Measurements from ENCODE around the gene DOCK7. TPM values are rescaled to one million over a fixed set of nuclear protein-coding genes. Genes with fewer than 3 reads are reported as not detected.
"Not testable (repeated sequence)": the region's sequence is repeated elsewhere in the genome, so short reads cannot be mapped to it uniquely, and the experiment has no call there.

The DOCK7 gene
- total and polyA plus RNA-seq, 8 donors, result 33.1 to 53.8 (median 44.0) TPM

DNA sequence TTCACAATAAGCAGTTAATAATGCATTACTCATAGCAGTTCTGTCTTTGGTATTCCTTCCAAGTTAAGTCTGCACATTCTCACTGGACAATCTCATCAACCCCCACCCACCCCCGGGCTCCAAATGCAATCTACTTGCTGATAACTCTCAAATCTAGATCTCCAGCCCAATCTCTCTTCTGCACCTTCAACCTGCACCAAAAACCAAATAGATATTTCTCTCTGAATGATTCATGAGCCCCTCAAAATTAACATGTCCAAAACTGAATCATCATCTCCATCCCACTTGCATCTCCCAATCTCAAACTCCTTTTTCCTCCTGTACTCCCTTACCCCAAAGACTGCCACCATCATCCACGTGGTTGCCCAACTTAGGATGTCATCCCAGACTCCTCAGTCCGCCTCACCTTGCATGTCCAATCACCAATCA is 2.7 kb downstream of the DOCK7 start:
- intact Hi-C loops (cut with DNase I), result no loop called here
- Histone ChIP-seq H3K36me3 (no peaks in the 10 kb centered on the region), H3K4me3 (no peak overlapping the region), H3K9me3 (no peaks in the 10 kb centered on the region), H3K4me1 (peaks cover 15 to 33% of the 10 kb centered on the region in 2 donors), H3K27me3 (no peaks in the 10 kb centered on the region), H3K27ac (no peak overlapping the region)
- ATAC-seq (no peak), DNase-seq (no peak)
- TF ChIP-seq, protein P1, sequence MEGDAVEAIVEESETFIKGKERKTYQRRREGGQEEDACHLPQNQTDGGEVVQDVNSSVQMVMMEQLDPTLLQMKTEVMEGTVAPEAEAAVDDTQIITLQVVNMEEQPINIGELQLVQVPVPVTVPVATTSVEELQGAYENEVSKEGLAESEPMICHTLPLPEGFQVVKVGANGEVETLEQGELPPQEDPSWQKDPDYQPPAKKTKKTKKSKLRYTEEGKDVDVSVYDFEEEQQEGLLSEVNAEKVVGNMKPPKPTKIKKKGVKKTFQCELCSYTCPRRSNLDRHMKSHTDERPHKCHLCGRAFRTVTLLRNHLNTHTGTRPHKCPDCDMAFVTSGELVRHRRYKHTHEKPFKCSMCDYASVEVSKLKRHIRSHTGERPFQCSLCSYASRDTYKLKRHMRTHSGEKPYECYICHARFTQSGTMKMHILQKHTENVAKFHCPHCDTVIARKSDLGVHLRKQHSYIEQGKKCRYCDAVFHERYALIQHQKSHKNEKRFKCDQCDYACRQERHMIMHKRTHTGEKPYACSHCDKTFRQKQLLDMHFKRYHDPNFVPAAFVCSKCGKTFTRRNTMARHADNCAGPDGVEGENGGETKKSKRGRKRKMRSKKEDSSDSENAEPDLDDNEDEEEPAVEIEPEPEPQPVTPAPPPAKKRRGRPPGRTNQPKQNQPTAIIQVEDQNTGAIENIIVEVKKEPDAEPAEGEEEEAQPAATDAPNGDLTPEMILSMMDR (IDR thresholded peaks at IDR 0.05), result no peak

DNA sequence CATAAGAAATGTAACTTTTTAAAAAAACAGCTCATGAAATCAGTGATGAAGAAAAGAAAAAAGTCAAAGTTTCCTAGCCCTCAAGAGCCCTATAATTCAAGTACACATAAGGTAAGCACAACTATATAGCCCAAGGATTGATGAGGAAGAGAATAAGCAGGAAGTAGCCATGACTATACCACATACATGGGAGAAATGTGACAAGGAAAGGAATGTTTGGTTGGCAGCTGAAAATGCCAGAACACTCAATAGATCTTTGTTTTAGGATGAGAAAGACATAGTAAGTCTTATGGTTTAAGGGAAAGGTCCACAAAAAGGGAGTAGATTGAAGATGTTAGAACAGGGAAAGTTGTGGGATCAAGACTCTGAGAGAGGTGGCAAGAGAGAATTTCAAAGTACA is 5.7 kb downstream of the DOCK7 start:
- peaks cover 7 to 18% of the 10 kb centered on the region in 2 donors for H3K4me1 ChIP-seq
- no peak overlapping the region for H3K27ac ChIP-seq
- H3K4me3 ChIP-seq, result no peak overlapping the region
- H3K36me3 ChIP-seq, result no peaks in the 10 kb centered on the region
- TF ChIP-seq, protein P1 (IDR thresholded peaks at IDR 0.05), result no peak
- DNase-seq (no peak), ATAC-seq (no peak)
- H3K9me3 ChIP-seq, result no peaks in the 10 kb centered on the region
- H3K27me3 ChIP-seq, result no peaks in the 10 kb centered on the region
- intact Hi-C loops (cut with DNase I), result no loop called here

DNA sequence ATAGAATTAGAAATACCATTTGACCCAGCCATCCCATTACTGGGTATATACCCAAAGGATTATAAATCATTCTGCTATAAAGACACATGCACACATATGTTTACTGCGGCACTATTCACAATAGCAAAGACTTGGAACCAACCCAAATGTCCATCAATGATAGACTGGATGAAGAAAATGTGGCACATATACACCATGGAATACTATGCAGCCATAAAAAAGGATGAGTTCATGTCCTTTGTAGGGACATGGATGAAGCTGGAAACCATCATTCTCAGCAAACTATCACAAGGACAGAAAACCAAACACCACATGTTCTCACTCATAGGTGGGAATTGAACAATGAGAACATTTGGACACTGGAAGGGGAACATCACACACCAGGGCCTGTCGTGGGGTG is 7.2 kb downstream of the DOCK7 start:
- ATAC-seq; DNase-seq; H3K27ac ChIP-seq; H3K9me3 ChIP-seq; H3K4me1 ChIP-seq; H3K36me3 ChIP-seq; intact Hi-C loops (cut with DNase I); H3K4me3 ChIP-seq; H3K27me3 ChIP-seq: not testable (repeated sequence)

DNA sequence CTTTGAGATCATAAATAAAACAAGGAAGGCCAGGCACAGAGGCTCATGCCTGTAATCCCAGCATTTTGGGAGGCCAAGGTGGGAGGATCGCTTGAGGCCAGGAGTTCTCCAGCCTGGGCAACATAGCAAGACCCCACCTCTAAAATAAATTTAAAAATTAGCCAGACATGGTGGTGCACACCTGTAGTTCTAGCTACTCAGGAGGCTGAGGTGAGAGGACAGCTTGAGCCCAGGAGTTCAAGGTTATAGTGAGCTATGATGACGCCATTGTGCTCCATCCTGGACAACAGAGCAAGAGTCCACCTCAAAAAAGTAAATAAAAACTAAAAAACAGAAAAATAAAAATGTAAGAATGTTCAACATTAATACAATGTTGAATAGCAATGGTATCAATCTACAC is 10.4 kb downstream of the DOCK7 start:
- ATAC-seq; H3K27me3 ChIP-seq; H3K4me1 ChIP-seq; H3K27ac ChIP-seq; intact Hi-C loops (cut with DNase I); DNase-seq; H3K9me3 ChIP-seq; H3K36me3 ChIP-seq; H3K4me3 ChIP-seq: not testable (repeated sequence)

DNA sequence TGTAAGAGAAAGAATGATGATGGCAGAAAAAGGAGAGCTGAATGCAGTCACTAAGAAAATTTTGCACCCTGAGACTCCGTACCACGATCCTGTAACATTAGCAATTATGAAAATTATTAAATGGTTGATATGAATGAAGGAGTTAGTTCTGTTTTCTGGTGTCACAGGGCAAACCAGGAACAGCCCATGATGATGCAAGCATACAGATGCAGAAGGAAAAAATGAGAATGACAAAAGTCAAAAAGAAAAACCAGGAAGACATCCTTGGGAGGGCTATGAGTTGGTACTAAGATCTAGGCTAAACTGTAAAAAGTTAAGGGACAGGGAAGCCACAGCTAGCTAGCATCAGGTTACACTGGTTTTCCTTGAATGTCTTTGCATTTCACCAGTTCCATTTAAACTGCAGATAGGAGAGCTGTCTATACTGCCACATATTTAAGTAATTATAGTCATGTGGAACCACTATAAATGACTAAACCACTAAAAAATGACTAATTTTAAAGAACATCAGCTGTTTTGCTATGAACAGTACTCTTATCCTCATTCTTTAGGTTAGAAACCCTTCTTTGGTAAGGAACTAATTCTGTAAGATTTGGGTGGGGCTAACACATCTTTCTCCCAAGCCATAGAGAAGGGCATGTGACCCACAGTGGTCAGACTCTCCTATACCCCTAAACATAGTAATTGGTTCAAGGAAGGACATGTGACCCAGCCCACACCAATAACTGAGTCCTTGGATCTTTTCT is 11.4 kb downstream of the DOCK7 start:
- Histone ChIP-seq H3K27me3 (no peaks in the 10 kb centered on the region), H3K36me3 (no peaks in the 10 kb centered on the region), H3K9me3 (no peaks in the 10 kb centered on the region), H3K27ac (no peak overlapping the region), H3K4me3 (no peak overlapping the region), H3K4me1 (peaks cover 0 to 4% of the 10 kb centered on the region in 2 donors)
- ATAC-seq, result no peak
- TF ChIP-seq, protein P1 (IDR thresholded peaks at IDR 0.05), result no peak
- intact Hi-C loops (cut with DNase I), result no loop called here
- no peak for DNase-seq

DNA sequence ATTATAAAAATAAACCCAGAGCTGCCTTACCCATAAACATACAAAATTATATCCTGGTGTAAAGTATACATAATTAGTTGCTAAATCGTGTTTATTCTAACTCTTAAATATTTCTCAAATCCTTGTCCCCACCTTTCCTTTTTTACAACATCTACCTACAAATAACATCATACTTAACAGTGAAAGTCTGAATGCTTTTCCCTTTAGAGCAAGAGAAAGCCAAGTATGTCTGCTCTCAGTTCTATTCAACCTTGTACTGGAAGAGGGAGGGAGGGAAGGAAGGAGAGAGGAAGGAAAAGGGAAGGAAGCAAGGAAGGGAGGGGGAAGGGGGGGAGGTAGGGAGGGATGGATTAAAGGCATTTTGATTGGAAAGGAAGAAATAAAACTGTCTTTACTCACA is 14.6 kb downstream of the DOCK7 start:
- DNase-seq, result no peak
- H3K27ac ChIP-seq, result no peak overlapping the region
- no peaks in the 10 kb centered on the region for H3K27me3 ChIP-seq
- H3K36me3 ChIP-seq, result no peaks in the 10 kb centered on the region
- intact Hi-C loops (cut with DNase I), result no loop called here
- H3K9me3 ChIP-seq, result no peaks in the 10 kb centered on the region
- H3K4me1 ChIP-seq, result peaks cover 0 to 4% of the 10 kb centered on the region in 2 donors
- no peak overlapping the region for H3K4me3 ChIP-seq
- TF ChIP-seq, protein P1 (IDR thresholded peaks at IDR 0.05), result no peak
- ATAC-seq, result no peak

Data from left lung (tissue), 10 donors.